PC-9 (cell line): ENCODE results near the gene TMEM107. TPM values are rescaled to one million over a fixed set of nuclear protein-coding genes. Genes with fewer than 3 reads are reported as not detected.

ENCODE experiments used
- BruUV-seq: library from RNA; stranded (reverse); fragments of 400-500 nt; replicated peaks from 2 replicates; lab custom pipeline; 2021; lab: Mats Ljungman, UMichigan
- CTCF ChIA-PET: fragments of 300-600 bp; sonication (Branson Sonifier 250); formaldehyde crosslinking; loops from one replicate; lab custom pipeline; 2022; ENCODE audit warnings: antibody characterized with exemption; lab: Charles Lee
- POLR2A ChIA-PET: fragments of 300-600 bp; sonication (Branson Sonifier 250); formaldehyde crosslinking; loops from one replicate; lab custom pipeline; 2022; ENCODE audit warnings: antibody characterized with exemption; ENCODE audit not compliant: unreplicated experiment; lab: Charles Lee
- DNase-seq, 2 experiments: peaks; one replicate each; pipeline versions ENCODE4 v3.0.0 to v3.0.0-alpha.2; 2015 to 2022; ENCODE audit warnings: mixed read lengths in 1 of 2
- H2AFZ ChIP-seq: fragments of 200-600 bp; sonication (generic); 2 replicates; pipeline ENCODE4 v1.8.1; 2017; ENCODE audit warnings: antibody characterized with exemption
- H3F3A ChIP-seq: fragments of 200-600 bp; sonication (generic); 2 replicates; pipeline ENCODE4 v1.8.1; 2017; ENCODE audit warnings: antibody characterized with exemption, mild to moderate bottlenecking, low read depth; ENCODE audit not compliant: insufficient read depth
- H3K27ac ChIP-seq: fragments of 200-600 bp; sonication (generic); 2 replicates; pipeline ENCODE4 v1.6.1; 2016; ENCODE audit warnings: mixed run types
- H3K27me3 ChIP-seq: fragments of 200-600 bp; sonication (generic); 2 replicates; pipeline ENCODE4 v1.6.1; 2016; ENCODE audit warnings: low read depth, mixed run types; ENCODE audit not compliant: insufficient read depth
- H3K36me3 ChIP-seq: fragments of 200-600 bp; sonication (generic); 2 replicates; pipeline ENCODE4 v1.6.1; 2016; ENCODE audit warnings: low read depth, mixed run types
- H3K4me1 ChIP-seq: fragments of 200-600 bp; sonication (generic); replicated peaks from 2 replicates; pipeline ENCODE4 v1.6.1; 2016; ENCODE audit warnings: mixed run types; ENCODE audit not compliant: insufficient read depth
- H3K4me2 ChIP-seq: fragments of 200-600 bp; sonication (generic); 2 replicates; pipeline ENCODE4 v1.6.1; 2017; ENCODE audit warnings: mixed run types
- H3K4me3 ChIP-seq: fragments of 200-600 bp; sonication (generic); 2 replicates; pipeline ENCODE4 v1.6.1; 2016; ENCODE audit warnings: mixed run types
- H3K79me2 ChIP-seq: fragments of 200-600 bp; sonication (generic); 2 replicates; pipeline ENCODE4 v1.6.1; 2017; ENCODE audit warnings: low read depth, mixed run types
- H3K9me2 ChIP-seq: fragments of 200-600 bp; sonication (generic); 2 replicates; pipeline ENCODE4 v1.8.1; 2017; ENCODE audit warnings: mild to moderate bottlenecking; ENCODE audit not compliant: insufficient read depth
- H3K9me3 ChIP-seq: fragments of 200-600 bp; sonication (generic); 2 replicates; pipeline ENCODE4 v1.8.1; 2016; ENCODE audit warnings: low read depth; ENCODE audit not compliant: insufficient read depth
- H4K20me1 ChIP-seq: fragments of 200-600 bp; sonication (generic); 2 replicates; pipeline ENCODE4 v1.8.1; 2017; ENCODE audit not compliant: insufficient read depth
- EZH2 ChIP-seq: fragments of 200-600 bp; sonication (generic); IDR thresholded peaks from 2 replicates; pipeline ENCODE4 v1.8.0; 2017; ENCODE audit warnings: antibody characterized with exemption, low read depth
- intact Hi-C: fragments of 100-400 bp; cut with micrococcal nuclease; formaldehyde crosslinking; loops from one replicate; pipeline ENCODE4 v1.10.0; 2022; ENCODE audit not compliant: unreplicated experiment
- total RNA-seq: library from RNA; stranded (reverse); gene quantifications from 2 replicates; pipeline ENCODE4 v1.2.3, GENCODE V29; 2021
- TF ChIP-seq, protein P1 (sequence below): fragments of 200-600 bp; sonication (generic); conservative IDR thresholded peaks from 2 replicates; pipeline ENCODE4 v1.6.1; 2017; ENCODE audit warnings: mixed run types, antibody characterized with exemption, mild to moderate bottlenecking, moderate library complexity

The TMEM107 gene
- total RNA-seq, 1 experiment from 2014 or later, result 59.1 TPM

DNA sequence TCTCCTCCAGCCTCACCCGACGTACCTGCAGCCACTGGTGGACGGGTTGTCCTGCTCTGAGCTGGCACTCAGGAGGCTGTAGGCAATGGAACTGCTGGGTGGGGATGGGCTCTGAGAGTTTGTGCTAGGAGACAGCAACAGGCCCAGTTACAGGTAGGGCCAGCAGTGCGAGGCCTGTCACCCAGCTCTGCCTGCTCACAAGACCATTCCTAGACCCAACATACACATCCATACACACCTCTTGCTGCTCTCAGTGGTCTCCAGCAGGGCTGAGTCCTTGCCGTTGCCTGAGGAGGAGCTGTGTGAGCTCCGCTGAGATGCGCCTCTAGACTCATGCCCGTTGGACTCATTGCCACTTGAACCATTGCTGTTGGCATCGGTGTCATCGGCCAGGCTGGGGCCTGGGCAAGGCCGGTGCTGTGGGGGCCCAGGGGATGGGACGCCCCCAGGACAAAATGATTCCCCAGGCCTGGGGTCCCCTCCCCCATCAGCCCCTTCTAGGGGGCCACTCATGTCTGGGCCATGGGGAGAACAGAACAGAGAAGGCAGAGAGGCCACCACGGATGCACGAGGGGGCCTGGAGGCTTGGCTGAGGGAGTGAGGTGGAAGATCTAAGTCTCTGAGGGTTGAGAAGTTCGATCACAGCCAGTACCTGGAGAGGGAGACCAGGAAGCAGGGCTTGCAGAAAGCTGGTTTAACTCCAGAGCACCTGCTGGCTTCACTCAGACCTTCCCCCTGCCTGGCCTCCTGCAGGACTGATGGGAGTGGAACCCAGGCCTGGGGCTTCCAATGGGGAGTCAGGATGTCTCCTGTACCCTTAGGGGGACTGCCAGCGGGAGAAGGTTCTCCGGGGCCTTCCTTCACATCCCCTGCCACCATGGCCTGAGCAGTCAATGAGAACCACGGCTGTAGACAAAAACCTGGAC lies 25.7 kb downstream of the TMEM107 start:
- CTCF ChIA-PET, result interaction anchor here (0.6 kb wide), 1 partner anchor 666 kb away, joined by 4 read pairs; the partner anchor contains the start of gene POLR2A
- H3K79me2 ChIP-seq, result 0 out of 2 replicates have a peak, but pooled peaks cover 6% of the 10 kb centered on the region
- H3K9me3 ChIP-seq, result no peaks in the 10 kb centered on the region
- H3K27ac ChIP-seq, result no peak overlapping the region
- no peaks in the 10 kb centered on the region for H3K27me3 ChIP-seq
- no peak overlapping the region; the same call in 1 of the 2 replicates for H3K4me3 ChIP-seq
- H3K4me2 ChIP-seq, result peak overlapping the region; percentile 85
- H3F3A ChIP-seq, result peaks cover 15% of the 10 kb centered on the region; the same call in 1 of the 2 replicates
- TF ChIP-seq, protein P1, sequence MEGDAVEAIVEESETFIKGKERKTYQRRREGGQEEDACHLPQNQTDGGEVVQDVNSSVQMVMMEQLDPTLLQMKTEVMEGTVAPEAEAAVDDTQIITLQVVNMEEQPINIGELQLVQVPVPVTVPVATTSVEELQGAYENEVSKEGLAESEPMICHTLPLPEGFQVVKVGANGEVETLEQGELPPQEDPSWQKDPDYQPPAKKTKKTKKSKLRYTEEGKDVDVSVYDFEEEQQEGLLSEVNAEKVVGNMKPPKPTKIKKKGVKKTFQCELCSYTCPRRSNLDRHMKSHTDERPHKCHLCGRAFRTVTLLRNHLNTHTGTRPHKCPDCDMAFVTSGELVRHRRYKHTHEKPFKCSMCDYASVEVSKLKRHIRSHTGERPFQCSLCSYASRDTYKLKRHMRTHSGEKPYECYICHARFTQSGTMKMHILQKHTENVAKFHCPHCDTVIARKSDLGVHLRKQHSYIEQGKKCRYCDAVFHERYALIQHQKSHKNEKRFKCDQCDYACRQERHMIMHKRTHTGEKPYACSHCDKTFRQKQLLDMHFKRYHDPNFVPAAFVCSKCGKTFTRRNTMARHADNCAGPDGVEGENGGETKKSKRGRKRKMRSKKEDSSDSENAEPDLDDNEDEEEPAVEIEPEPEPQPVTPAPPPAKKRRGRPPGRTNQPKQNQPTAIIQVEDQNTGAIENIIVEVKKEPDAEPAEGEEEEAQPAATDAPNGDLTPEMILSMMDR, result no peak
- no peak for TF ChIP-seq EZH2
- no peak for DNase-seq
- H3K36me3 ChIP-seq, result no peaks in the 10 kb centered on the region
- no TSS peak for BruUV-seq
- POLR2A ChIA-PET, result interaction anchor here (0.6 to 0.7 kb wide), 2 partner anchors 73 to 220 kb away, joined by 5 read pairs; no protein-coding TSS in a partner anchor
- no peak overlapping the region for H2AFZ ChIP-seq
- H4K20me1 ChIP-seq, result no peaks in the 10 kb centered on the region; the same call in 1 of the 2 replicates
- intact Hi-C loops, result no loop called here
- H3K4me1 ChIP-seq, result peaks cover 22% of the 10 kb centered on the region
- H3K9me2 ChIP-seq, result no peaks in the 10 kb centered on the region

DNA sequence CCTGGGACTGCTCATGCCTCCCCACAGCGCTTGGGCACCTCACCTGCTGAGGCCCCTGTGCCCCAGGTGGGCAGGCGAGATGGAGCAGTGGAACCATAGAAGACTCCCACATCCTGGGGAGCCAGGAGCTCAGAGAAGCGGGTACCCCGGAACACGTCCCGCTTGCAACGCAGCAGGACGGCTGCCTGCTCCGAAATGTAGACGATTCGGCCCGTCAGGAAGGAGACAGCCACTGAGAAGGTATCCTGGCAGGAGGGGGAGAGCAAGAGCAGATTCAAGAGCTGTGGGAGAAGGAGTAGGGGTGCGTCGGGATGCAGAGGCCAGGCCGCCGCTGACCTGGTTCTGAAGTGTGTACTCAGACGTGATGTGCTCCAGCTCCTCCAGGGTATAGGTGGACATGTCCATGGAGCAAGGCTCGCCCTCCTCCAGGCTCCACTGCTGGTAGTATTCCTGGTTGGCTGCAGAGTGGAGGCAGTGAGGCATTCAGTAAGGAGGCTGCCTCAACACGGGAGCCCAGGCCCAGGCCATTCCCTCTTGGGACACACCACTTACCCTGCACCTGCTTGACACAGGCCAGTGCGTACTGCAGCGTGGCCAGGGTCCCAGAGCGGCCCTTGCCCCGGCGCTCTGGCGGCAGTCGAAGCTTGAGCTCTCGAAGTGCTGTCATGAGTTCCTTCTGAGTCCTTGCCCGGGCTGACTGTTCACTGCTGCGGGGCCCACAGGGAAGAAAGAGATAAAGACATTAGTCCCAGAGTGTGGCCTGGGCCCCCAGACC lies 26.6 kb downstream of the TMEM107 start:
- H4K20me1 ChIP-seq, result no peaks in the 10 kb centered on the region; the same call in 1 of the 2 replicates
- no peaks in the 10 kb centered on the region for H3K9me2 ChIP-seq
- no peaks in the 10 kb centered on the region for H3K9me3 ChIP-seq
- peaks cover 13% of the 10 kb centered on the region for H3K4me1 ChIP-seq
- H3K4me3 ChIP-seq, result no peak overlapping the region
- no peaks in the 10 kb centered on the region for H3K79me2 ChIP-seq
- no peaks in the 10 kb centered on the region for H3K27me3 ChIP-seq
- POLR2A ChIA-PET, result no interaction called here
- TF ChIP-seq, protein P1, result no peak
- TF ChIP-seq EZH2, result no peak
- CTCF ChIA-PET, result no interaction called here
- intact Hi-C loops, result no loop called here
- H3K36me3 ChIP-seq, result no peaks in the 10 kb centered on the region
- DNase-seq, result no peak
- no peak overlapping the region for H2AFZ ChIP-seq
- BruUV-seq, result no TSS peak
- H3F3A ChIP-seq, result peaks cover 10% of the 10 kb centered on the region; the same call in 1 of the 2 replicates
- H3K27ac ChIP-seq, result no peak overlapping the region
- H3K4me2 ChIP-seq, result no peak overlapping the region

DNA sequence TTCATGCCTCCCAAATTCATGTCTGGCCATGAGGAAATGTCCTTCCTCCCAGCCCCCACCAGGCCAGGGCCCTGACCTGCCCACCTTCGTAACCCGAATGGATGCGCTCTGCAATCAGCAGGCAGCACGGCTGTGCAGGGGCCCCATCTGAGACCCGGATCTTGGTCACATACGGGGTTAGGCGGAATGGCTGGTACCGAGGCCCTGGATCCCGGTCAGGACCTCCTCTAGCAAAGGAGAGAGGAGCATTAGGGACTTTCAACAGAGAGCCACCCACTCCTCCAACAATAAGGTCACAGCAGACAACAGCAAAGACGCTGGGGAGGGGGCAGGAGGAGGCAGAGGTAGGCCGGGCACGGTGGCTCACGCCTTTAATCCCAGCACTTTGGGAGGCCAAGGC lies 27.6 kb downstream of the TMEM107 start:
- no peaks in the 10 kb centered on the region for H3K9me2 ChIP-seq
- CTCF ChIA-PET, result interaction anchor here (0.6 kb wide), 1 partner anchor 766 kb away, joined by 6 read pairs; no protein-coding TSS in a partner anchor
- POLR2A ChIA-PET, result no interaction called here
- peaks cover 5% of the 10 kb centered on the region; the same call in 1 of the 2 replicates for H3F3A ChIP-seq
- no peak overlapping the region for H3K4me3 ChIP-seq
- no peak overlapping the region for H3K27ac ChIP-seq
- H3K79me2 ChIP-seq, result no peaks in the 10 kb centered on the region
- no peaks in the 10 kb centered on the region; the same call in 1 of the 2 replicates for H4K20me1 ChIP-seq
- H2AFZ ChIP-seq, result no peak overlapping the region
- BruUV-seq, result no TSS peak
- H3K27me3 ChIP-seq, result no peaks in the 10 kb centered on the region
- TF ChIP-seq EZH2, result no peak
- TF ChIP-seq, protein P1, result no peak
- no peak overlapping the region for H3K4me2 ChIP-seq
- H3K36me3 ChIP-seq, result no peaks in the 10 kb centered on the region
- peaks cover 6% of the 10 kb centered on the region for H3K4me1 ChIP-seq
- intact Hi-C loops, result no loop called here
- no peak for DNase-seq
- no peaks in the 10 kb centered on the region for H3K9me3 ChIP-seq
